GM12801 (cell line): ENCODE measurements around the gene CST8.

Experiments
- TF ChIP-seq, protein P1 (sequence below): IDR thresholded peaks from one replicate; pipeline ENCODE4 v1.5.1; 2011; ENCODE audit warnings: control low read depth; ENCODE audit not compliant: insufficient read length; ENCODE audit errors: extremely low read depth

The CST8 gene

DNA sequence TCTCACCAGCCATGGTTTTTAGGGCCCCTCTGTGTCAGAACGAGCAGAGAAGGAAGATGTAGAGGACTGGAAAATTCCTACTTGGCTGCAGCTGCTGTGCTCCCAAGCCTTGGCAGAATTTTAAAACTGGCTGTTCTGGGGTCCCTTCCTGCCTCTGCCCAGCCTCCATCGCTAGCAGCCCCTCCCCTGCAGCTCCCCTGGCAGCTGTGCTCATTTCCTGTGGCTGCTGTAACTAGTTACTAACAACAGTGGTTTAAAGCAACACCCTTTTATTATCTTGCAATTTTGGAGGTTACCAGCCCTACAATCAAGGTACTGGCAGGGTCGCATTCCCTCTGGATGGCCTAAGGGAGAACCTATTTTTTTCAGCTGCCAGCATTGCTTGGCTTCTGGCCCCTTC, 34.5 kb upstream of the CST8 start:
- TF ChIP-seq, protein P1, sequence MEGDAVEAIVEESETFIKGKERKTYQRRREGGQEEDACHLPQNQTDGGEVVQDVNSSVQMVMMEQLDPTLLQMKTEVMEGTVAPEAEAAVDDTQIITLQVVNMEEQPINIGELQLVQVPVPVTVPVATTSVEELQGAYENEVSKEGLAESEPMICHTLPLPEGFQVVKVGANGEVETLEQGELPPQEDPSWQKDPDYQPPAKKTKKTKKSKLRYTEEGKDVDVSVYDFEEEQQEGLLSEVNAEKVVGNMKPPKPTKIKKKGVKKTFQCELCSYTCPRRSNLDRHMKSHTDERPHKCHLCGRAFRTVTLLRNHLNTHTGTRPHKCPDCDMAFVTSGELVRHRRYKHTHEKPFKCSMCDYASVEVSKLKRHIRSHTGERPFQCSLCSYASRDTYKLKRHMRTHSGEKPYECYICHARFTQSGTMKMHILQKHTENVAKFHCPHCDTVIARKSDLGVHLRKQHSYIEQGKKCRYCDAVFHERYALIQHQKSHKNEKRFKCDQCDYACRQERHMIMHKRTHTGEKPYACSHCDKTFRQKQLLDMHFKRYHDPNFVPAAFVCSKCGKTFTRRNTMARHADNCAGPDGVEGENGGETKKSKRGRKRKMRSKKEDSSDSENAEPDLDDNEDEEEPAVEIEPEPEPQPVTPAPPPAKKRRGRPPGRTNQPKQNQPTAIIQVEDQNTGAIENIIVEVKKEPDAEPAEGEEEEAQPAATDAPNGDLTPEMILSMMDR = no peak

GRCh38 chr20:23456873-23457272, 34.0 kb upstream of the CST8 start:
- TF ChIP-seq, protein P1 = no peak

DNA sequence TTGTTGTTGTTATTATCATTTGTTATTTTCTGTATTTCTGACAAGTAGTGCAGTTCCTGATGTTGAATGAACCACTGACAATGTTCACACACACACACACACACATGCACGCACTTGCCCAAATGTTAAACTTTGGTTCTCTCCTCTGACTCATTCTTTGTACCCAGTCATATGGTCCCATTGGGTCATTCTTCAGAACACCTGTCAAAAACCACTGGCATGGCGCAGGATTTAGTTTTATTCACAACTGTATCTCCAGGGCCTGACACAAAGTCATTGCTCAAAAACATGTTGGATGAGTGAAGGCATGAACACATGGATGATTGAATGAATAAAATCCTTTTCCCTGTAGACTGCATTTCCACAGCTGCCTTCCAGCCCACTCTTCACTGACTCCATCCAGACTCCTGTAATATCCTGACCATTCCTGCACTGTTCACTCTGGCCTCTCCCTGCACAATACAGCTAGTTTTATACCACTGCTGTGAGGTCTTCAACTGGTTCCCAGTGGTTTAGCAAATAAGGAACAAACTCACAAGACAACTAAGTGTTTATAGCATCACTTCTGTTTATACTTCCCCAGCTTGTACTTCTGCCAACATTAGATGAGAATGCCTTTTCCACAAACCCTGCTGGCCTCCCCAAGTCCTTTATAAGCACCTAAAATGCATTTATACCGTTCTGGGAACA, 31.3 kb upstream of the CST8 start:
- TF ChIP-seq, protein P1 = no peak

DNA sequence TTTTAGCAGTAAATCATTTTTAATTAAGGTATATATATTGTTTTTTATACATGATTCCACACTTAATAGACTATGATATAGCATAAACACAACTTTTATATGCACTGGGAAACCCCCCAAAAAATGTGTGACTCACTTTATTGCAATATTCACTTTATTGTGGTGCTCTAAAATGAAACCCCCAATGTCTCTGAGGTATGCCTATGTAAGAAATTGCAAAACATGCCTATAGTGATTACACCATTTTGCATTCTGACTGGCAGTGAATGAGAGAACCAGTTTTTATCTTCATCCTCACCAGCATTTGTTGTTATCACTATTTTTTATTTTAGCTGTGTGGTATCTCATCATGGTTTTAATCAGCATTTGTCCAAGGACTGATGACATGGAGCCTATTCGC, 29.7 kb upstream of the CST8 start:
- TF ChIP-seq, protein P1 = no peak

DNA sequence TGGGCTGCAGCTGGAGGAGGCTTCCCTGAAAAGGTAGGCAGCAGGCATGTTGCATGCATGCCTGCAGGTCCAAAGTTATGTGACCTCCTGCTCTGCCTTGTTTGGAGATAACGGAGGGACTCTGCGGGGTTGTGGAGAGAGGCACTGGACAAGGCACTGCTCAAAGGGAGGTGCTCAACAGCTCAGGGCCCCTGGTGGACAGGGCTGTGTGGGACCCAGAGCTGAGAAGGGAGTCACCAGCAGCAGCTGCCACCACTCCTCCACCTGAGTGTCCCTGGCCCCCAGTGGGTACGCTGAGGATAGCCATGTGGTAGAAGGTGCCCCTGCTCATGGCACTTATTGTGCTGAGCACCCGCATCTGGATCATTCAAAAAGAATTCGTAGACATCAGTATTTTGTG, 15.5 kb upstream of the CST8 start:
- TF ChIP-seq, protein P1 = no peak

- TF ChIP-seq, protein P1 = no peak
Measured at GRCh38 chr20:23476015-23476754, 14.7 kb upstream of the CST8 start.

GRCh38 chr20:23477223-23477622, 13.7 kb upstream of the CST8 start:
- TF ChIP-seq, protein P1 = no peak
